Measurements from ENCODE around the gene ZNF146. TPM values are rescaled to one million over a fixed set of nuclear protein-coding genes. Genes with fewer than 3 reads are reported as not detected.

ZNF146 gene
- total RNA-seq, 1 donor from 2014 or later = 70.3 TPM

Other genes with a start within 250 kb of the ZNF146 start
- gene SDHAF1, start 219.9 kb upstream of the ZNF146 start, total RNA-seq = 13.8 TPM
- gene SYNE4, start 206.3 kb upstream of the ZNF146 start, total RNA-seq = 4.1 TPM
- gene ALKBH6, start 200.9 kb upstream of the ZNF146 start, total RNA-seq = 23.8 TPM
- 14.9 TPM for gene CLIP3, start 182.2 kb upstream of the ZNF146 start, total RNA-seq
- gene THAP8, start 160.8 kb upstream of the ZNF146 start, total RNA-seq = 3.8 TPM
- gene WDR62, start 160.2 kb upstream of the ZNF146 start, total RNA-seq = 1.6 TPM
- gene OVOL3, start 104.0 kb upstream of the ZNF146 start, total RNA-seq = not detected
- gene POLR2I, start 100.2 kb upstream of the ZNF146 start, total RNA-seq = 49.6 TPM
- 117 TPM for gene TBCB, start 99.6 kb upstream of the ZNF146 start, total RNA-seq
- gene CAPNS1, start 75.0 kb upstream of the ZNF146 start, total RNA-seq = 649 TPM
- 66.7 TPM for gene COX7A1, start 62.7 kb upstream of the ZNF146 start, total RNA-seq
- 7.5 TPM for gene ZNF565, start 441 bp upstream of the ZNF146 start, total RNA-seq
- gene ZFP14, start 164.1 kb downstream of the ZNF146 start, total RNA-seq = 11.9 TPM
- 10.2 TPM for gene ZFP82, start 203.5 kb downstream of the ZNF146 start, total RNA-seq

All from ureter (tissue), 1 donor.